GM12891 (cell line): ENCODE data around the gene PTPN12.

Experiments used
- POLR2A ChIP-seq: IDR thresholded peaks from 2 replicates; pipeline ENCODE4 v1.6.1; 2011; ENCODE audit warnings: low read depth, low read length, control low read depth
- POLR2AphosphoS5 ChIP-seq: IDR thresholded peaks from 2 replicates; pipeline ENCODE4 v1.6.1; 2011; ENCODE audit warnings: low read depth, low read length, control low read depth
- SPI1 ChIP-seq: IDR thresholded peaks from 2 replicates; pipeline ENCODE4 v1.6.1; 2011; ENCODE audit warnings: low read depth, low read length, control low read depth
- TAF1 ChIP-seq: IDR thresholded peaks from 2 replicates; pipeline ENCODE4 v1.6.1; 2011; ENCODE audit warnings: low read depth, low read length, control low read depth

GRCh38 chr7:77528368-77528767 lies 8.7 kb upstream of the PTPN12 start:
- TF ChIP-seq POLR2AphosphoS5 (no peak), POLR2A (no peak), TAF1 (no peak), SPI1 (no peak)
